ENCODE measurements around the gene SMYD3.

Gene SMYD3

DNA sequence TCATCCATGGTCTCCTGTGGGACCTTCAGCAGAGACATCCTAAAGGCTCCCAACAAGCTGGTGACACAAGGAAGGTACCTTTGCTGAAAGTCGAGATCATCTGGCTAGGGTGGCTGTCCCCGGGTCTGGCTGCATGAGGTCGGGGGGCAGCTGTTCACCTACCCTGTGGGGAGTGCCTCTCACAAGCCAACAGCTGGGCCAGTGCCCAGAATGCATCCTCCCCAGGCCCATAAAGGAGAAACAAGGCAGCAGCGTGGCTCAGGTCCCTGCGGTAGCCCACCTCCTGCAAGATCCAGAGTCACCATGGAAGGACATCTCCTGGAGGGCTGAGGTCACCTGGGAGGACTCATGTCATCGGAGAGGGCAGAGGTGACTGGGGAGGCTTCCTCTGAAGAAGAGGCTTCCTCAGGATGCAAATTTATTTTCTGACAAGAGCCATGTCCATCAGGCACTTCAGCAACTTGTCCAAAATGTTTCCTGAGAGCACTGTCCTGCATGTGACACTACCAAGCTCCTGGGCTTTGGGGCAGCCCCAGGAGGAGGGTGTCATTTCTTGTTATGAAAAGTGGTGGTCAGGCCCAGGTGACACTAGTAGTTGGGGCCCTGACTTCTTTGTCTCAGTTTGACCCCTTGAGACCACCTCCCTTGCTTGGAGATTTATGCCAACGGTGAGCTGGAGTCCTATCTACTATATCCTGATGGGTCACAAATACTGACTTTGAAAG lies 6.7 kb upstream of the SMYD3 start:
- no peak for DNase-seq

- DNase-seq = no peak
These were observed 6.0 kb upstream of the SMYD3 start for GRCh38 chr1:246513041-246513440.

GRCh38 chr1:246512635-246513034 lies 5.6 kb upstream of the SMYD3 start:
- DNase-seq = no peak

DNA sequence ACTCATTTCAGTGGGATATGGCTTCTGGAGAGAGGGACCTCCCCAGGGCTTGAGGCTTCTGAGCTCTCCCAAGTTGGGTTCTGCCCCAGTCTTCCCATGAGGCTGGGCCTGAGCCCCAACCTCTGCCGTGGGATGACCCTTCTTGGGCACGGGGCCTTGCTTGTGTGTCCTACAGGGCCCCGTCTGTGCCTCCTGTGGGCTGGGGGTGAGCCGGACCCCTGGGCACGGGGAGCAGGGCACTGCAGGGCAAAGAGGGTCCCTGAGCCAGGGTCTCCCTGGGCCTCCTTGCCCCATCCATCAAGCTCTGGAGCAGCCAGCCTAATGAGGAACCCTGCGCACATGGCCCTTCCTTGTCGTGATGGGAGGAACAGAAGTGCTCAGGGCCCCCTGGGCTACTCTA lies 5.2 kb upstream of the SMYD3 start:
- no peak for DNase-seq

- DNase-seq = no peak
These were observed 4.1 kb upstream of the SMYD3 start for GRCh38 chr1:246511203-246511602.

GRCh38 chr1:246510147-246511030 lies 3.3 kb upstream of the SMYD3 start:
- DNase-seq = no peak

- no peak for DNase-seq
These were observed 2.0 kb upstream of the SMYD3 start for GRCh38 chr1:246508897-246509688.

- no peak for DNase-seq
These were observed 759 bp downstream of the SMYD3 start for GRCh38 chr1:246506367-246506673.

GRCh38 chr1:246503341-246503740 lies 3.7 kb downstream of the SMYD3 start:
- DNase-seq = no peak

DNA sequence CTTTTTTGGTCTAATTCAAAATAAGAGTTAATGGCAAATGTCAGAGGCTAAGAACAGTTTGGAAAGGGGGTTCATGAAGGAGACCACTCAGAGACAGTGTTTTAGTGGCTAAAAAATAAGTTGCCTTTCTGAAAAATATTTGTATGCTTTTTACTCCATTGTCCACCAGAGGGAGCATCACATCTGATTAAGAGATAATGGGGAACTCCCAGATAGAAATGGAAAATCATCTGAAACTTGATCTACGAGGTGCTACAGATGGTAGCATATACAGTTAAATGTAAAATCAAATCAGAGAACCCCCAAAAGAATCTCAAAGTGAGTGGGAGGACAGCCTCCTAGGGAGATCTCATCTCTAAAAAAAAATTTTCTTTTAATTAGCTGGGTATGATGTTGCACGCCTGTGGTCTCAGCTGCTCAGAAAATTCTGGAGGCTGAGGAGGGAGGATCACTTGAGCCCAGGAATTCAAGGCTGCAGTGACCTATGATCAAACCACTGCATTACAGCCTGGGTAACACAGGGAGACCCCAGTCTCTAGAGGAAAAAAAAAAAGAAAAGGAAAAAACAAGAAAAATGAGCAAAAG lies 9.7 kb downstream of the SMYD3 start:
- DNase-seq = peak; percentile 67

- peak; percentile 55 for DNase-seq
These were observed 14.4 kb downstream of the SMYD3 start for GRCh38 chr1:246492611-246493245.

DNA sequence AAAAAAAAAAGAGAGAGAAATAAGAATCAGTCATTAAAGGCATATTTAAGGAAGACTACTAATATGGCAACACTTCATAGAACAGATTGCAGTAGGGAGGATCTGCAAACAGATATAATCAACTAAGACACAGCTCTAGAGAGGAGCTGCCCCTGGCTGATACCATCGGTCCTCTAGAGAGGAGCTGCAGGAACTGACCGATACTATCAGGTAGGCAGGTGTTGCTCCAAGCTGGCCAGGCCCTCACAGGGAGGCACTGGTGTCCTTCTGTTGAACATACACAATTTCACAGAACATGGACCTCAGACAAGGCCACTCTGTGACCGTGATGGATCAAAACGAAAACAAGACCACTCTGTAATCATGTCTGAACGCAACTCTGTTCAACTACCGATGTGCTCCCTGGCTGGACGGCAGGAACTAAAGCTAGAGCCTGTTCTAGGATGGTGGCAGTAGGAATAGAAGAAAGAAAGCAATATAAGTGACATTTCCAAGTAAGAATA lies 15.5 kb downstream of the SMYD3 start:
- no peak for DNase-seq

DNA sequence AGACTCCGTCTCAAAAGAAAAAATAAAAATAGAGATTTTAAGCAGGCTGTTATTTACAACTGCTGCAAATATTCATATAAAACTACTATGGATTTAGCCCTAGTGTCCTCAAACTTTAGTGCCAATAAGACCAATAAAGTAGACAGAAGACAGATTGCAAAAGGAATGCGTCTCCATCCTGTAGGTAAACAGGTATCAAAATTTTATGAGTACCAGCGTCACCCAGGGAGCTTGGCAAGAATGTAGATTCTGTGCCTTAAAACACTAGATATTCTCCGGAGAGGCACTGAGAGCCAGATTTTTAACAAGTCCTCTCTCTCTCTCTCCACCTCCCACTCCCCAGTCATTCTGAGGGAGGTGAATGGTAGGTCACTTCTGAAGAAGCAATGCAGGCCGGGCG lies 18.4 kb downstream of the SMYD3 start:
- DNase-seq = no peak

DNA sequence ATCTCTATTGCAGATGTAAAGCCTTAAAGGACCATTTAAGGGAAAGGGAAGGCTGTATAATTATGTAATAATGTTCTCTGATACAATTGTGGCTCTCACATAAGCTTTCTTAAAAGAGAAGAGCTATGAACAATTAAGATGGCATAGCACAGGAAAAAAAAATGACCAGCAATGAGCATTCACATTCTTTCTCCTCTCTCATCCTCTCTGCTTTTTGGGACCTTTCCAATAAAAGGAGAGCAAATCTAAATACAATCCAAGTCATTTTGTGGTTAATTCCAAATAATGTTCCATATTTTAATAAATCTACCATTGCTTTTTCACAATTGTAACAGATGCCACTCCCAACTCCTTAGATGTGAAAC lies 23.5 kb downstream of the SMYD3 start:
- DNase-seq = no peak

- no peak for DNase-seq
These were observed 24.1 kb downstream of the SMYD3 start for GRCh38 chr1:246482805-246483568.

DNA sequence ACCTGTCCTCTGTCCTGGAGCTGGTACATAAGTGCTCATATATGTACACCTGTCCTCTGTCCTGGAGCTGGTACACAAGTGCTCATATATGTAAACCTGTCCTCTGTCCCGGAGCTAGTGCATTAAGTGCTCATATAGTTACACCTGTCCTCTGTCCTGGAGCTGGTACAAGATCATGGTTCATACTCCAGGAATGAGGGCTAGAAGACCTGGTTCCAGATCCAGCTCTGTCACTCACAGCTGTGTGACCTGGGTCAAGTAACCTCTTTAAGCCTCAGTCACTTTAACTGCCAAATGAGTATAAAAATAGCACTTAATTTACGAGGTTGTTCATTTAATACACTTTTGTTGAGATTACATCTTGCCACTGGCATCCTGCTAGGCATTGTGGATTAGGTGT lies 28.0 kb downstream of the SMYD3 start:
- no peak for DNase-seq

GRCh38 chr1:246477634-246478033 lies 29.4 kb downstream of the SMYD3 start:
- no peak for DNase-seq

- no peak for DNase-seq
These were observed 30.3 kb downstream of the SMYD3 start for GRCh38 chr1:246476771-246477170.

DNA sequence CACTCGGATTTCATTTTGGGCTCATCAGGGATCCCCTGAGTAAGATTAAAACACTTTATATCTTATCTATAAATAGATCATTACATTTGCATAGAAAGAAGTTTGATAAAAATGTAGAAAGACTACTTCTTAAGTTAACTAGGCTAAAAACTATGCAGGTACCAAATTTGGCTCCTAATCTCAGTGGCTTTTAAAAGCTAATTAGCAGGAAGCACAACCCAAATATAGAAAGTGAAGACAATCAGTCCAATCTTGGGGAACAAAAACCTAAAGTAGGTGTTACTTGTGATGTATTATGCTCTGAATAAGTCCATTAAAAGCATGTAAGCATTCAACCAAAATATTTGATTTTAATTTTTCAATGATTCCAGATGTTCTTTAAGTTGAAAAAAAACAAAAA lies 35.4 kb downstream of the SMYD3 start:
- DNase-seq = no peak

GRCh38 chr1:246470585-246470984 lies 36.5 kb downstream of the SMYD3 start:
- no peak for DNase-seq

DNA sequence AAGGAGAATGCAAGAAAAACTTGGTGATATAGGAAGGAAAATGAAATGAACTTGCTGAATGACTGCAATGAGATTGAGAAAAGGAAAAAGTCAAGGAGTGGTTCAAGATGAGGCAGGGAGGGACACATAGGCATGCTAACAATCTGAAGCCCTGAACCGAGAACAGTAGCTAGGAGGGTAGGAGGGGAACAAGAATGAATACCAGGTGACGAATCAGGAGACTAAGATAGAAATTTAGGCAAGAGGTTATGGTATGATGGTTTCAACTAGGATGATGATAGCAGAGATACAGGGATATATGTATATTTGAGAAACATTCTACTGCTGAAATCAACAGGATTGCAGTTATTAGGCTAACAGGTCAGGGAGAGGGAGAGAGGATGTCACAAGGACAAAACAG lies 44.1 kb downstream of the SMYD3 start:
- no peak for DNase-seq

DNA sequence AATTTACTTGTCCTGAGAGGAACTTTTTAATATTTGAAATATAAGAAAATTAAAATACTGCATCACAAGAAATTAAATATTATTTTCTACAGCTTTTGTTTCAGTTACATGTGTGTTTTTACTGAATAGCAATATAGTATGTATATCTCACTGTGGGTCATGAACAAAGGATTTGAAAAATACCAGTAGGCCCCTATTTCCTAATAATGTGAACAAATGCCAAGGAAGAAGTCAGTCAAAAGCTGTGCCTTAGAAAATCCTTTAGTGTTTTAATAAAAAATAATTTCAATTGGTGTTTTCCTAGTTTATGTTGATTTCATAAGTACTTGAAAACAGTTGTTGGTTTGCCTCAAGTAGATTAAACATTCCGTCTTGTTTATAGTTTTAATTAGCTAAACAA lies 46.7 kb downstream of the SMYD3 start:
- DNase-seq = no peak

Data from NCI-H345 (cell line).